ENCODE data around the gene CREB3L2. TPM values are rescaled to one million over a fixed set of nuclear protein-coding genes. Genes with fewer than 3 reads are reported as not detected.

The CREB3L2 gene
- total and polyA plus RNA-seq, 10 of the 15 experiments (the other 5 are each of a cell fraction or from before 2014, with no cell fraction given), result 6.4 to 67.1 (median 26.2) TPM

DNA sequence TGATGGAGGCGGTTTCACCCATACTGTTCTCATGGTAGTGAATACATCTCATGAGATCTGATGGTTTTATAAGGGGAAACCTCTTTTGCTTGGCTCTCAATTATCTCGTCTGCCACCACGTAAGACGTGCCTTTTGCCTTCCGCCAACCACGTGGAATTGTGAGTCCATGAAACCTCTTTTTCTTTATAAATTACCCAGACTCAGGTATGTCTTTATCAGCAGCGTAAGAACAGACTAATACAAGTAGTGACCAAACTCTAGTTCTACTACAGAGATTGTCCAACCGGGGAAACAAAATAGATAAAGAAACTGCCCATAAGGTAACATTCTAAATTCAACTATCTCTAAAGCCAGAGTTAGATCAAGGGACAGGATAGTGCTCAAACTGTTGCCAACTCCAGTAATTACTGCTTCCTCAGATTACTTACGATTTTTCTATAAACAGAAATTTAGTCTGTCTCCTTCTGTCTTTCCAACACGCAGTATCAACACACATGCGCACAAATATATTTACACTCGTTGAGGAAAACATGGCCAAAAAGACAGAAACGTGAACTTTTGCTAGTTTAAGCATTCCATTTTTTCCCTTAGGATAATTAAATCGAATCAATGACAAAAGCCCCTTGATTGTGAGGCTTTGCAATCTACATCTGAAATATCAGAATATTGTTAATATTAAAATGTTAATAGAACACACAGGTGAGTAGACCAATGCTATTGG lies 36.9 kb downstream of the CREB3L2 start:
- ChIA-PET RAD21 (ENCODE audit: unreplicated experiment) (no interaction called here), SMC1A (ENCODE audit: uncharacterized antibody, unreplicated experiment) (interaction anchor here (1.1 to 1.5 kb wide), 3 partner anchors 10 to 23 kb away, joined by 3 read pairs; no protein-coding TSS in a partner anchor), POLR2A (no interaction called here), CTCF (no interaction called here)
- intact Hi-C loops (cut with micrococcal nuclease; ENCODE audit: unreplicated experiment), result no loop called here
- ATAC-seq (no peak), FAIRE-seq (no peak), DNase-seq (ENCODE audit: low read depth, low spot score) (no peak)
- Histone ChIP-seq H3K79me2 (ENCODE audit: control insufficient read depth, insufficient read depth, low read length) (peaks cover 84% of the 10 kb centered on the region), H3K27me3 (replicated peaks in 1 of 2; ENCODE audit: control insufficient read depth in 2 of 2, insufficient read depth in 2 of 2, low read length in 1 of 2) (no peaks in the 10 kb centered on the region), H4K20me1 (ENCODE audit: control insufficient read depth, insufficient read depth) (no peaks in the 10 kb centered on the region), H3K36me3 (ENCODE audit: control insufficient read depth in 2 of 2, insufficient read depth in 2 of 2, low read length in 1 of 2) (peaks cover 2 to 8% of the 10 kb centered on the region in 2 experiments; a peak in 3 of 4 replicates), H3K9me3 (replicated peaks; ENCODE audit: control insufficient read depth, insufficient read depth, low read length) (no peaks in the 10 kb centered on the region; the same call in 2 of the 3 replicates), H3K4me2 (ENCODE audit: control insufficient read depth, insufficient read depth) (no peak overlapping the region), H3K4me3 (no peak overlapping the region), H3K9ac (ENCODE audit: control insufficient read depth, insufficient read depth, low read length) (no peak overlapping the region), H2AFZ (ENCODE audit: control insufficient read depth, low read depth, low read length) (no peak overlapping the region), H3K27ac (ENCODE audit: control insufficient read depth, insufficient read depth) (no peak overlapping the region), H3K4me1 (ENCODE audit: control insufficient read depth, insufficient read depth, low read length) (peaks cover 22% of the 10 kb centered on the region)
- WGBS (ENCODE audit: insufficient coverage, insufficient replicate concordance, low lambda C conversion rate, missing lambda C conversion rate), result 88% methylated on average over 14 of the region's 14 CpGs
- BruUV-seq (replicated peaks), result no TSS peak
- in situ Hi-C loops (cut with MboI), result no loop called here
- TF ChIP-seq EGR1 (IDR thresholded peaks at IDR 0.05; ENCODE audit: borderline replicate concordance in 1 of 2, low read depth in 2 of 2, low read length in 2 of 2), result no peak
- no peak for TF ChIP-seq CEBPZ (IDR thresholded peaks at IDR 0.05; ENCODE audit: low read depth, low read length)
- no peak for TF ChIP-seq NFXL1 (IDR thresholded peaks at IDR 0.05; ENCODE audit: borderline replicate concordance)
- TF ChIP-seq ZBTB11 (CRISPR knock-in tag; IDR thresholded peaks at IDR 0.05), result no peak
- TF ChIP-seq TCF7 (IDR thresholded peaks at IDR 0.05; ENCODE audit: borderline replicate concordance), result no peak
- TF ChIP-seq SIX5 (IDR thresholded peaks at IDR 0.05; ENCODE audit: low read depth, low read length, severe bottlenecking), result no peak
- TF ChIP-seq IRF4 (IDR thresholded peaks at IDR 0.05; ENCODE audit: low read depth, low read length), result no peak
- no peak for TF ChIP-seq YBX1 (IDR thresholded peaks at IDR 0.05)
- no peak for TF ChIP-seq BHLHE40 (IDR thresholded peaks at IDR 0.05; ENCODE audit: borderline replicate concordance in 1 of 2, low read depth in 2 of 2, low read length in 1 of 2)
- TF ChIP-seq SPI1 (IDR thresholded peaks at IDR 0.05; ENCODE audit: borderline replicate concordance, insufficient read depth, low read depth, low read length), result no peak
- no peak for TF ChIP-seq WRNIP1 (IDR thresholded peaks at IDR 0.05; ENCODE audit: borderline replicate concordance, low read depth, low read length)
- TF ChIP-seq IRF5 (IDR thresholded peaks at IDR 0.05; ENCODE audit: borderline replicate concordance), result no peak
- TF ChIP-seq SP1 (IDR thresholded peaks at IDR 0.05; ENCODE audit: low read depth, low read length), result no peak

Data from GM12878 (cell line).